Retinal pigment epithelial cell (primary cell): Measurements from ENCODE around the gene GBP3.
A peak's percentile ranks its signal among the peaks of the same experiment; 100 is the strongest.
"Not testable (repeated sequence)": the region's sequence is repeated elsewhere in the genome, so short reads cannot be mapped to it uniquely, and the experiment has no call there.

Source experiments
- DNase-seq: peaks from one replicate; pipeline ENCODE4 v3.0.0-alpha.2; 2010; ENCODE audit warnings: low read depth
- H3K4me3 ChIP-seq: 2 replicates; pipeline ENCODE4 v1.5.1; 2011; ENCODE audit warnings: mild to moderate bottlenecking, low read length, control low read depth, moderate library complexity
- TF ChIP-seq, protein P1 (sequence below): conservative IDR thresholded peaks from 2 replicates; pipeline ENCODE4 v1.5.1; 2011; ENCODE audit warnings: low read depth, low read length, control low read depth, inconsistent platforms

Gene GBP3

GRCh38 chr1:88982055-88982454 lies 40.6 kb downstream of the GBP3 start:
- TF ChIP-seq, protein P1, sequence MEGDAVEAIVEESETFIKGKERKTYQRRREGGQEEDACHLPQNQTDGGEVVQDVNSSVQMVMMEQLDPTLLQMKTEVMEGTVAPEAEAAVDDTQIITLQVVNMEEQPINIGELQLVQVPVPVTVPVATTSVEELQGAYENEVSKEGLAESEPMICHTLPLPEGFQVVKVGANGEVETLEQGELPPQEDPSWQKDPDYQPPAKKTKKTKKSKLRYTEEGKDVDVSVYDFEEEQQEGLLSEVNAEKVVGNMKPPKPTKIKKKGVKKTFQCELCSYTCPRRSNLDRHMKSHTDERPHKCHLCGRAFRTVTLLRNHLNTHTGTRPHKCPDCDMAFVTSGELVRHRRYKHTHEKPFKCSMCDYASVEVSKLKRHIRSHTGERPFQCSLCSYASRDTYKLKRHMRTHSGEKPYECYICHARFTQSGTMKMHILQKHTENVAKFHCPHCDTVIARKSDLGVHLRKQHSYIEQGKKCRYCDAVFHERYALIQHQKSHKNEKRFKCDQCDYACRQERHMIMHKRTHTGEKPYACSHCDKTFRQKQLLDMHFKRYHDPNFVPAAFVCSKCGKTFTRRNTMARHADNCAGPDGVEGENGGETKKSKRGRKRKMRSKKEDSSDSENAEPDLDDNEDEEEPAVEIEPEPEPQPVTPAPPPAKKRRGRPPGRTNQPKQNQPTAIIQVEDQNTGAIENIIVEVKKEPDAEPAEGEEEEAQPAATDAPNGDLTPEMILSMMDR: no peak
- no peak for DNase-seq
- H3K4me3 ChIP-seq: no peak overlapping the region

- not testable (repeated sequence) for DNase-seq, H3K4me3 ChIP-seq
Observed at GRCh38 chr1:88981506-88981905, 41.2 kb downstream of the GBP3 start.

- TF ChIP-seq, protein P1: no peak
- no peak overlapping the region for H3K4me3 ChIP-seq
- no peak for DNase-seq
Observed at GRCh38 chr1:88980870-88981269, 41.8 kb downstream of the GBP3 start.

- TF ChIP-seq, protein P1: no peak
- DNase-seq: no peak
- H3K4me3 ChIP-seq: no peak overlapping the region
Observed at GRCh38 chr1:88979749-88980116, 42.9 kb downstream of the GBP3 start.

DNA sequence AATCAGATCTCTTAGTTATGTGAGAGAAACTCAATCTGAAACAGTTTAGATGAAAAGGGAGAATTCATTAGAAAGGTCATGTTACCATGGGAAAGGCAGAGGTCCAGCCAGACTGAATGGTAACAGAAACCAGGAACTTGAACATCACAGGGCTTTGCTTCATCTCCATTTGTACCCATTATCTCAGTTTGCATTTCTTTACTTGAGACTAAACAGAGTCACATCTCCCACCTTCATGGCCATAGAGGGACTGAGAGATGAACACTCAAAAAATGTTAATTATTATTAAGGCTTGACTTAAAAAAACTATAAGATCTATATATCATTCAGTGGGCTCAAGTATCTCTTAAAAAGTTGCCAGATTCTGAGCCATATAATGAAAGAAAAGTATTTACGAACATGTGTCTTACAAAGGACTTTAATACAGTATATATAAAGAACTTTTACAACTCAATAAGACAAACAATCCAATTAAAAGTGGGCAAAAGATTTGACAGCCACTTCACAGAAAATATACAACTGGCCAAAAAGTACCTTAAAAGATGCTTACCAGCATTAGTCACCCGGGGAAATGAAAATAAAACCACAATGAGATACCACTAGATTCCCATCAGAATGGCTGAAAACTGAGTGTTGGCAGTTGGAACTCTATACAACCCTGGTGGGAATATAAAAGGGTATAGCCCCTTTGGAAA lies 43.5 kb downstream of the GBP3 start:
- no peak for DNase-seq
- H3K4me3 ChIP-seq: no peak overlapping the region
- TF ChIP-seq, protein P1: no peak

DNA sequence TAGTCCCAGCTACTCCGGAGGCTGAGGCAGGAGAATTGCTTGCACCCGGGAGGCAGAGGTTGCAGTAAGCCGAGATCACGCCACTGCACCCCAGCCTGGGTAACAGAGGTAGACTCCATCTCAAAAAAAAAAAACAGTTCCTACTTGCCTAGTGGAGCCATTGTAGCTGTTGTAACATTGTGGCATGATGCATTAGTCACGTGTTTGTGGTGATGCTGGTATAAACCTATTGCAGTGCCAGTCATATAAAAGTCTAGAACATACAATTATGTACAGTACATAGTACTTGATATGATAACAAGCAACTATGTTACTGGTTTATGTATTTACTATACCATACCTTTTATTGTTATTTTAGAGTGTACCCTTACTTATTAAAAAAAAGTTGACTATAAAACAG lies 46.4 kb downstream of the GBP3 start:
- TF ChIP-seq, protein P1: no peak
- H3K4me3 ChIP-seq: no peak overlapping the region
- DNase-seq: no peak

DNA sequence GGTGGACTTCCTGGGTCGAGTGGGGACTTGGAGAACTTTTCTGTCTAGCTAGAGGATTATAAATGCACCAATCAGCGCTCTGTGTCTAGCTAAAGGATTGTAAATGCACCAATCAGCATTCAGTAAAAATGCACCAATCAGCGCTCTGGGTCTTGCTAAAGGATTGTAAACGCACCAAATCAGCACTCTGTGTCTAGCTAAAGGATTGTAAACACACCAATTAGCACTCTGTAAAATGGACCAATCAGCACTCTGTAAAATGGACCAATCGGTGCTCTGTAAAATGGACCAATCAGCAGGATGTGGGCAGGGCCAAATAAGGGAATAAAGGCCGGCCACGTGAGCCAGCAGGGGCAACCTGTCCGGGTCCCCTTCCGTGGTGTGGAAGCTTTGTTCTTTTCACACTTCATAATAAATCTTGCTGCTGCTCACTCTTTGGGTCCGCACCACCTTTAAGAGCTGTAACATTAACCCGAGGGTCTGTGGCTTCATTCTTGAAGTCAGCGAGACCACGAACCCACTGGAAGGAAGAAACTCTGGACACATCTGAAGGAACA lies 48.0 kb downstream of the GBP3 start:
- not testable (repeated sequence) for DNase-seq, H3K4me3 ChIP-seq

GRCh38 chr1:88973520-88974137 lies 49.0 kb downstream of the GBP3 start:
- H3K4me3 ChIP-seq: no peak overlapping the region
- TF ChIP-seq, protein P1: peak; percentile 53
- no peak for DNase-seq
